Measurements from ENCODE around the gene TET1. TPM values are rescaled to one million over a fixed set of nuclear protein-coding genes. Genes with fewer than 3 reads are reported as not detected.

Gene TET1
- total RNA-seq, 1 experiment from 2014 or later = 3.0 TPM

DNA sequence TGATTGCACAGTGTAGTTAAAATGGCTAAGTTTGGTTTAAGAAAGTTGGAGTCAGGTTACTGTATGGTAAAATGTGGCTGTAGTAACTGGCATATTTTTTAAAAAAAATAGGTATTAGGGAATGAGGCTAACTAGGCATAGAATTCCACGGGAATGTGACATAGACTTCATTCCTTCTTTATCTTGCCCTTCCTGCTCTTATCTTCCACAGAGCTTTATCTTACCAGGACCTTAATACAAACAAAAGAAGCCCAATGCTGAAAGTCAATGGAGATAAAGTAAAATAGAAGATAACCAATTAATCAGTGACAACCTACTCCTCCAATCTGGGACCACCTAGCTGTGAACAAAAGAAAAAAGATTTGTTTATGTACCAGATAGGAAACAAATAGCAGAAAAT is 58.1 kb downstream of the TET1 start:
- H3K27me3 ChIP-seq (ENCODE audit: low read length) = no peaks in the 10 kb centered on the region
- no peak overlapping the region for H3K4me2 ChIP-seq (ENCODE audit: low read length)
- no peaks in the 10 kb centered on the region for H3K9me2 ChIP-seq (replicated peaks; ENCODE audit: low read length)
- POLR2A ChIA-PET (ENCODE audit: unreplicated experiment) = no interaction called here
- no peak overlapping the region for H3K9ac ChIP-seq (ENCODE audit: low read length)
- no TSS peak for BruUV-seq (replicated peaks)
- intact Hi-C loops (cut with micrococcal nuclease) = no loop called here
- no peaks in the 10 kb centered on the region for H3F3A ChIP-seq (ENCODE audit: low read length, unreplicated experiment)
- H2AFZ ChIP-seq (ENCODE audit: low read length) = no peak overlapping the region
- no peaks in the 10 kb centered on the region for H3K36me3 ChIP-seq (ENCODE audit: low read depth, low read length)
- no peaks in the 10 kb centered on the region for H4K20me1 ChIP-seq (ENCODE audit: low read length)
- H3K9me3 ChIP-seq (ENCODE audit: low read length) = no peaks in the 10 kb centered on the region
- TF ChIP-seq, protein P1, sequence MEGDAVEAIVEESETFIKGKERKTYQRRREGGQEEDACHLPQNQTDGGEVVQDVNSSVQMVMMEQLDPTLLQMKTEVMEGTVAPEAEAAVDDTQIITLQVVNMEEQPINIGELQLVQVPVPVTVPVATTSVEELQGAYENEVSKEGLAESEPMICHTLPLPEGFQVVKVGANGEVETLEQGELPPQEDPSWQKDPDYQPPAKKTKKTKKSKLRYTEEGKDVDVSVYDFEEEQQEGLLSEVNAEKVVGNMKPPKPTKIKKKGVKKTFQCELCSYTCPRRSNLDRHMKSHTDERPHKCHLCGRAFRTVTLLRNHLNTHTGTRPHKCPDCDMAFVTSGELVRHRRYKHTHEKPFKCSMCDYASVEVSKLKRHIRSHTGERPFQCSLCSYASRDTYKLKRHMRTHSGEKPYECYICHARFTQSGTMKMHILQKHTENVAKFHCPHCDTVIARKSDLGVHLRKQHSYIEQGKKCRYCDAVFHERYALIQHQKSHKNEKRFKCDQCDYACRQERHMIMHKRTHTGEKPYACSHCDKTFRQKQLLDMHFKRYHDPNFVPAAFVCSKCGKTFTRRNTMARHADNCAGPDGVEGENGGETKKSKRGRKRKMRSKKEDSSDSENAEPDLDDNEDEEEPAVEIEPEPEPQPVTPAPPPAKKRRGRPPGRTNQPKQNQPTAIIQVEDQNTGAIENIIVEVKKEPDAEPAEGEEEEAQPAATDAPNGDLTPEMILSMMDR (conservative IDR thresholded peaks at IDR 0.05; ENCODE audit: low read depth, low read length) = no peak
- TF ChIP-seq EZH2 (IDR thresholded peaks at IDR 0.05; ENCODE audit: low read length, unreplicated experiment) = no peak
- no peak for TF ChIP-seq EZH2phosphoT487 (IDR thresholded peaks at IDR 0.05; ENCODE audit: borderline replicate concordance, low read length)
- no peak for DNase-seq
- H3K27ac ChIP-seq (ENCODE audit: low read length) = no peak overlapping the region
- H3K4me3 ChIP-seq (ENCODE audit: low read length) = no peak overlapping the region
- CTCF ChIA-PET = no interaction called here
- no peak for ATAC-seq
- no peaks in the 10 kb centered on the region for H3K79me2 ChIP-seq (ENCODE audit: low read length)
- no peaks in the 10 kb centered on the region for H3K4me1 ChIP-seq (ENCODE audit: insufficient read depth, low read length)

DNA sequence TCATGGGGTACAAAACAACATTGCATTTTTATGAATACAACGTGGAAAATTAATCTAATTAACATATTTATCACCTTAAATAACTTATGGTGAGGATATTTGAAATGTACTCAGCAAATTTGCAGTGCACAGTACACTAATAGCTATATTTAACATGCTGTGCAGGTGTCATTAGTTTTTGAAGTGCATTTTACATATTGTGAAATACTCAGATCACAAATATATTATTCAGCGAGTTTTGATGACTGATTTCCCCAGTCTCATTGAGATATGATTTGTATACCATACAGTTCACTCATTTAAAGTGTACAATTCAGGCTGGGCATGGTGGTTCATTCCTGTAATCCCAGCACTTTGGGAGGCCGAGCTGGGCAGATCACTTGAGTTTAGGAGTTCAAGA is 59.5 kb downstream of the TET1 start:
- Histone ChIP-seq H3K9me3 (ENCODE audit: low read length) (no peaks in the 10 kb centered on the region), H4K20me1 (ENCODE audit: low read length) (no peaks in the 10 kb centered on the region), H3F3A (ENCODE audit: low read length, unreplicated experiment) (no peaks in the 10 kb centered on the region), H2AFZ (ENCODE audit: low read length) (no peak overlapping the region), H3K9me2 (replicated peaks; ENCODE audit: low read length) (no peaks in the 10 kb centered on the region), H3K79me2 (ENCODE audit: low read length) (no peaks in the 10 kb centered on the region), H3K27ac (ENCODE audit: low read length) (no peak overlapping the region), H3K4me2 (ENCODE audit: low read length) (no peak overlapping the region), H3K4me1 (ENCODE audit: insufficient read depth, low read length) (no peaks in the 10 kb centered on the region), H3K36me3 (ENCODE audit: low read depth, low read length) (no peaks in the 10 kb centered on the region), H3K9ac (ENCODE audit: low read length) (no peak overlapping the region), H3K27me3 (ENCODE audit: low read length) (no peaks in the 10 kb centered on the region), H3K4me3 (ENCODE audit: low read length) (no peak overlapping the region)
- intact Hi-C loops (cut with micrococcal nuclease) = no loop called here
- TF ChIP-seq, protein P1 (conservative IDR thresholded peaks at IDR 0.05; ENCODE audit: low read depth, low read length) = no peak
- TF ChIP-seq EZH2 (IDR thresholded peaks at IDR 0.05; ENCODE audit: low read length, unreplicated experiment) = no peak
- TF ChIP-seq EZH2phosphoT487 (IDR thresholded peaks at IDR 0.05; ENCODE audit: borderline replicate concordance, low read length) = no peak
- CTCF ChIA-PET = no interaction called here
- no peak for ATAC-seq
- POLR2A ChIA-PET (ENCODE audit: unreplicated experiment) = no interaction called here
- BruUV-seq (replicated peaks) = no TSS peak
- no peak for DNase-seq

DNA sequence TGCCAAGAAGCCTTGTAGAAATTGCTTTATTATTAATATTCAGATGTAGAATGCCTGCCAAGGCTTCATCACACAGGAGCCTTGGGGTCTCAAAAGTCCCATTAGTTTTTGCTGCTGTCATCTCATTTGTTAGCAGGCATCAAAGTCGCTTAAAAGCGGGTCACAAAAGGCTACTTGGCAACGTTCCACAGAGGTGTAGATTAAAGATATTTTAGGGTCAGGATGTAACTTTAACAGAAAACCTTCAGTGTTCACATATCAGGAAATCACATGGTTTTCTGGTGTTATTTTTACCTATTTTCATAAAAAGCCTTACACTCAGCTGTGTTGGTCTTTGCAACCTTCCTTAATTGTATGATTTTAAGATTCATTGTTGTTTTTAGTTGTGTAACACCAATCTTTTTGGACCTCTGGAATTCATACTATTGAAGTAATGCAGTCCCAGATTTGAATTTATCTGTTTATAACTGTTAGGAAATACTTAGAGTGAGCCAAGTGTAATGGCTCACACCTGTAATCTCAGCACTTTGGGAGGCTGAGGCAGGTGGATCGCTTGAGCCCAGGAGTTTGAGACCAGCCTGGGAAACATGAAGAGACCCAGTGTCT is 65.3 kb downstream of the TET1 start:
- BruUV-seq (replicated peaks) = no TSS peak
- ATAC-seq = no peak

More for the DNA sequence above, 65.3 kb downstream of the TET1 start:
- H2AFZ ChIP-seq (ENCODE audit: low read length) = no peak overlapping the region
- H3K36me3 ChIP-seq (ENCODE audit: low read depth, low read length) = no peaks in the 10 kb centered on the region
- H3K79me2 ChIP-seq (ENCODE audit: low read length) = no peaks in the 10 kb centered on the region
- no peaks in the 10 kb centered on the region for H4K20me1 ChIP-seq (ENCODE audit: low read length)
- no peaks in the 10 kb centered on the region for H3K9me2 ChIP-seq (replicated peaks; ENCODE audit: low read length)
- H3K4me2 ChIP-seq (ENCODE audit: low read length) = no peak overlapping the region
- no peaks in the 10 kb centered on the region for H3K9me3 ChIP-seq (ENCODE audit: low read length)
- H3K9ac ChIP-seq (ENCODE audit: low read length) = no peak overlapping the region
- no peaks in the 10 kb centered on the region for H3F3A ChIP-seq (ENCODE audit: low read length, unreplicated experiment)
- no peak overlapping the region for H3K27ac ChIP-seq (ENCODE audit: low read length)
- TF ChIP-seq EZH2phosphoT487 (IDR thresholded peaks at IDR 0.05; ENCODE audit: borderline replicate concordance, low read length) = no peak
- TF ChIP-seq, protein P1 (conservative IDR thresholded peaks at IDR 0.05; ENCODE audit: low read depth, low read length) = no peak
- TF ChIP-seq EZH2 (IDR thresholded peaks at IDR 0.05; ENCODE audit: low read length, unreplicated experiment) = no peak
- POLR2A ChIA-PET (ENCODE audit: unreplicated experiment) = no interaction called here
- CTCF ChIA-PET = no interaction called here
- H3K27me3 ChIP-seq (ENCODE audit: low read length) = no peaks in the 10 kb centered on the region
- no peak overlapping the region for H3K4me3 ChIP-seq (ENCODE audit: low read length)
- DNase-seq = no peak
- H3K4me1 ChIP-seq (ENCODE audit: insufficient read depth, low read length) = 0 out of 2 replicates have a peak, but pooled peaks cover 6% of the 10 kb centered on the region
- intact Hi-C loops (cut with micrococcal nuclease) = no loop called here
